NCI-H345 (cell line): ENCODE results near the gene TGFBR1.

Source experiments
- DNase-seq: peaks from one replicate; lab custom pipeline; 2025; lab: John Stamatoyannopoulos, UW

TGFBR1 gene

DNA sequence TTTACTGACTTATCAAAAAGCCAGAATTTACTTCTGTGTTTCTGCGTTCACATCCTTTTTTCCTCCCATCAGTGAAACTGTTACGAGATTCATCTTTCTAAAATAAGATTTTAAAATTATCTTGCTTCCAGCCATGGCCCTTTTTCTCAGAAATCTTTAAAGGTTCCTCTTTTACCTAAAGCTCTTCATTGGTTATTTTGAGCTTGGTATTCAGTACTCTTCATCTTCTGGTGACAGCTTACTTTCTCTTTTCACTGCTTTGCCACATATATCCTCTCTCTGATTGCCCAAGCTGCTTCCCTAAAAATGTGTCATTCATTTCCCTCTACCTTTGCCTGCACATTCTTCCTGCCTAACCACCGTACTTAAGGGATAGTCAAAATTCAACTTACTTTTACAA, 32.3 kb downstream of the TGFBR1 start:
- no peak for DNase-seq

GRCh38 chr9:99137891-99138290, 33.0 kb downstream of the TGFBR1 start:
- DNase-seq = no peak

GRCh38 chr9:99138424-99139284, 33.7 kb downstream of the TGFBR1 start:
- DNase-seq = no peak

GRCh38 chr9:99139868-99140267, 35.0 kb downstream of the TGFBR1 start:
- DNase-seq = no peak

- no peak for DNase-seq
These were observed 35.9 kb downstream of the TGFBR1 start for GRCh38 chr9:99140685-99141314.

- DNase-seq = no peak
These were observed 36.9 kb downstream of the TGFBR1 start for GRCh38 chr9:99141849-99142248.

GRCh38 chr9:99142275-99142674, 37.4 kb downstream of the TGFBR1 start:
- DNase-seq = no peak

- DNase-seq = no peak
These were observed 38.7 kb downstream of the TGFBR1 start for GRCh38 chr9:99143655-99144054.

DNA sequence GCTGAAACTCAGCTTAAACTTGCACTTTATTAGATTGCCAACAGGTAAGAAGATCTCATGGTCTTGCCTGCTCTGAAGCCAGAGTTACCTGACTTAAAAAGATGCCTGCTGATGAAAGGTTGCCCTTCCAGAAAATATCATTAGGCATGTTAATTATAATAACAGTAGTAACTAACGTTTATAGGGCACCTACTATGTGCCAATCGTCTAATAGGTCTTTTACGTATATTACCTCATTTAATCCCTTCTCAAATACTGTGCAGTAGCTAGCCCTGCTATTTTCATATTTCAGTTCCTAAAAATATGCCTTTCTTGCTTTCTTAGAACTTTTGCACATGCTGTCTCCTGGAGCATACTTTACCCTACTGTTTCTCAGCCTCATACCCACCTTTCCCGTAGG, 40.1 kb downstream of the TGFBR1 start:
- no peak for DNase-seq

DNA sequence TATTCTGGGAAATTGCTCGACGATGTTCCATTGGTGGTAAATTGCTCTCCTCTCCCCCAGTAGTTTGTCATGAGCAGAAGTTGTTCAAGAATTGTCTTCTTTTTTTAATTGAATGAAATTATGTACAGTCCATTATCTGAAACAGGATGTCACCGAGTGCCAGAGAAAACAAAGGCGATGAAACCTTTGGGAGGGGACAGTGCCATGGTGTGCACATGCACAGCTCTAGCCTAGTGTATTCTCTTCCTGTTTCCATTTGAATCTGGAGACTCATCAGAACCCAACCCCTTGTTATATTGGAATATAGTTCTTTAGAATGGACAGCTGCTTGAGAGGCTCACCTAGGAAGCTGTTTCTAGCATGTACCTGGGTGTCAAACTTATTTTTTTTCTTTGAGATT, 41.7 kb downstream of the TGFBR1 start:
- DNase-seq = no peak

DNA sequence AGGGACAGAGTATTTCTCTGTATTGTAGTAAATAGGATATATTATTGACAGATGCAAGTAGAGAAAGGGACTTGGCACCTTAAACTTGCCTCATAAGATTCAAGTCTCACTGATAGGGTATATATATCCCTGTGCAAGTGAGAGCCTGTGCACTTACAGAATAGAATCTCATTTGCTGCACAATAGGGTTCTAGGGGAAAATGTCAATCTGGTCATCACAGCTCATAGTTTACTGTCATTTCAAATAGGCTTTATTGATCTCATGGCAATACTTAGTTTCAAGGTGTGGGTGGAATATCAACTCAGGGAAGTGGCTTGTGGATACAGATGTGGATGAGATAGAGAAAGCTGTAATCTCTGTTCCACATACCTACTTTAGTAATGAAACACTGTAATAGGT, 42.3 kb downstream of the TGFBR1 start:
- DNase-seq = no peak

GRCh38 chr9:99150451-99151171, 45.7 kb downstream of the TGFBR1 start:
- no peak for DNase-seq

DNA sequence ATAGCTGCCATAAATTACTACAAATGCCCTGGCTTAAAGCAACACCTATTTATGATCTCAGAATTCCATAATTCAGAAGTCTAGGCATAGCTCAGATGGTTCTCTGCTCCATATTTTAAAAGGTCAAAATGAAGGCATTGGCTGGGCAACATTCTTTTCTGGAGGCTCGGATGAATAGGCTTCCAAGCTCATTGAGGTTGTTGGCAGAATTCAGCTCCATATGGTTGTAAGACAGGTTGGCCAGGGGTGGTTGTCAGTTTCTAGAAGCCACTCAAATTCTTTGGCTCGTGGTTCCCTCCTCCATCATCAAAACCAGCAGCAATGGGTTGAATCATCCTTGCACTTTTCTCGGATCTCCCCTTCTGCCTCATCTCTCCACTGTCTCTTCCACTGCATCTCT, 49.4 kb downstream of the TGFBR1 start:
- no peak for DNase-seq

GRCh38 chr9:99155736-99156135, 50.8 kb downstream of the TGFBR1 start:
- DNase-seq = no peak

- DNase-seq = no peak
These were observed 53.7 kb downstream of the TGFBR1 start for GRCh38 chr9:99158629-99159028.

DNA sequence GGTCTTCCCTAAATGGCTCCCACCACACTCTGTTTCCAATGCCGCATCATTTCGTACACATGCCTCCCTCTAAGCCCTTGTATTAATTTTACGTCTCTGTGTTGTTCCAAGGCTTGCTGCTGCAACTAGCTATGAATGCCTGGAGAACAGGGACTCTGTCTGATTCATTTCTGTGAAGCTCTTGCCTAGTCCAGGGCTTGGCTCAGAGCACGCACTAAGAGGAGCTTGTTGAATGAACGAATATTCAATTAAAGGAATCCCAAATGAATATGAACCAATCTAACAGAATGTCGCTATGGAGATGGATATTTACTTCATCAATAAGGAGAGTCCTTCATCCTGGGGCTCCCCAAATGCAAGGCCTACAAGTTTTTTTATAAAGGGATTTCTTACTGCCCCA, 55.3 kb downstream of the TGFBR1 start:
- DNase-seq = no peak

DNA sequence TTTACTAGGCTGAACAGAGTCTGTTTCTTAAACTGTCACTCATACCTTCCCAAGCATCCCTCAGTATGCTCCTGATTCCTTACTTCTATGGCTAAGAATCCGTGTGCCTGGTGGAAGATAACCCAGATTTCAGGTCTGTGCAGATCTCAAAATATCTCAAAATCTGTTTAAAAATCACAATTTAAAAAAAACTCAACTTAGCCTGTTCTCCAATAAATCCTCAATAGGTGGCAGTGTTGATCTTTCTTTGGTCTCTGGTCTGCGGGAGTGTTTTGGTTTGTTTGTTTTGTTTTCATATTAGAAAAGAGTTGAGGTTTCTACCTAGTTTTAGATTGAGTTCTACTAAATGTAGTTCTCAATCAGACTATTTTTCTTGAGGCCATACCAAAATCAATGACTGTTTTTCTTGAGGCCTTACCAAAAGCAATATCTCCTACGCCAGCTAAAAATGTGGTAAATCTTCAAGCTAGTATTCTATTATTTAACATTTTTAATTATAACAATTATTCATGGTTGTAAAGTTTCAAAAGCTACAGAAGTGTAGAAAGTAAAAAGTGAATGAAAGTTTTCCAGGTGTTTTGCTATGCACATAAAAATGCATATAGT, 57.9 kb downstream of the TGFBR1 start:
- DNase-seq = peak; percentile 43

GRCh38 chr9:99166149-99166548, 61.2 kb downstream of the TGFBR1 start:
- DNase-seq = no peak

- DNase-seq = no peak
These were observed 62.2 kb downstream of the TGFBR1 start for GRCh38 chr9:99167119-99167518.

DNA sequence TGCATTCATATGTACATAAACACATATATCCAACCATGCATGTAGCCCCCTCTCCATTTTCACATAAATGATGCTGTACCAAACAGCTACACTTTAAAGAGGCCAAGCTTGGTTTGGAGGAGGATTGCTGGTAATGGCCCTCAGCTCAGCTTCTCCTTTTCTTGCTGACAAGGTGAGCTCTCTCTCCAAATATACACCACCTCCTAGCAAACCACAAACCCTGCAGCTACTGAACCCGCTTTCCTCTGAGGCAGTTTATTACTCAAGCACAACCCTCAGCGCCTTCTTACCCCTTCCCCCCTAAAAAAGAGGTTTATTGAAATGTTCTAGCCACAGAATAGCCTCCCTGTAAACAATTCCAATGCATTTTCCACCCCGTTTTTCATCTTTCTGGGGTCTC, 62.8 kb downstream of the TGFBR1 start:
- DNase-seq = no peak

DNA sequence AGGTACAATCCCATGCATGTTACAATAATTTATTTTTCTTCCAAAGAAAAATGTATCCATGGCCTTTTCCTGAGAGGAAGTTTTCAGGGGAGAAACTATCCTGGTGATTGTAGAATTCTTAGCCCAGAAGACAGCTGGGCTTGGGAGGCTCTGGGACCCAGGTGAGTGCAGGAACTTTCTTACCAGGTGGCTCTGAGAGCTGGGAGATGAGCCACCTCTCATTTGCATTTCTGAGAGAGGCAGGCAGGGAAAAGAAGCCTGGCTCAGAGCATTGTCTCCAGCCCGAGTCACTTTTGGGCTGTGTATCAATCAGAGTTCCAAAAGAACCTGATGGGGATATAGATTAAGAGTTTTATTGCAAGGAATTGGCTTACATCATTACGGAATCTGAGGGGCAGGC, 64.2 kb downstream of the TGFBR1 start:
- DNase-seq = no peak

DNA sequence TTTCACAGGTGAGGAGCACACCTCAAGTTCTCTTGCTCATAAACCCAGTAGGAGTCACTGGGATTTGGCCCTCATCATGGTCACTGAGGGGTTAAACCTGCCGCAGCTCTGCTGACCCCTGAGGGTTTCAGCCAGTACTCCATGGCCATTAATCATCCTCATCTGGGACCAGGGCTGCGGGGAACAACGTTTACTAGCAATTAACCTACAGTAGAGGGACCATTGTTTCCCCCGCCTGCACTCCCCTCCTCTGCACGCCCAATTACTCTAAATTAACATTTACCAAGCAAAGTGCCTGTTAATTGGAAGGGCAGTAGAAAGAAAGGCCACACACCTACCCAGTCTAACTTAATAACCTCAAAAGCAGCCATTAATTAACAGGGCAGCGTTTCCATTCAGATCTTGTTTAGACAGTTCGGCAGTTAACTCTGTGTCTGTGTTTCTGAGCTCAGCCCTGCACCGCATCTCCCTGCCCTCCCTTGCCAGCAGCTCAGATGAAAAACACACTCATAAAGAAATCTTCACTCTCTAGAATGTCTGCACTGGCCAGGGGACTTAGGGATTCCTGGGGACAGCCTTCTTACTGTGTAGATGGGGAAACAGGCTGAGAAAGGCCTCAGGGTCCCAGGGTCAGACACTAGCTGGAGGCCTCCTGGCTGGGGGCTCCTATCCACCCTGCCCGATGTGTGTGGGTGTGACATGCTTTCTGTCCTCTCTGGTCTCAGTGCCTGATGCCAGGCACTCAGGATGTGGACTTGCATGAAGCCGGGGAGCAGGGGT, 65.3 kb downstream of the TGFBR1 start:
- DNase-seq = peak; percentile 11
